Muscle layer of colon (tissue), 2 donors: ENCODE data around the gene UCHL3.

Source experiments
- H3K27ac ChIP-seq: one replicate; pipeline ENCODE4 v1.7.0; 2013; ENCODE audit warnings: low read depth, mild to moderate bottlenecking, low read length, moderate library complexity
- H3K27me3 ChIP-seq, 2 donors: one replicate each; pipeline ENCODE4 v1.7.0; 2013; ENCODE audit warnings: low read length in 2 of 2, mild to moderate bottlenecking in 2 of 2; ENCODE audit not compliant: insufficient read depth in 2 of 2, control insufficient read depth in 1 of 2
- H3K36me3 ChIP-seq: one replicate; pipeline ENCODE4 v1.7.0; 2013; ENCODE audit warnings: mild to moderate bottlenecking, low read length; ENCODE audit not compliant: insufficient read depth
- H3K4me1 ChIP-seq: one replicate; pipeline ENCODE4 v1.7.0; 2013; ENCODE audit warnings: mild to moderate bottlenecking, low read length; ENCODE audit not compliant: insufficient read depth
- H3K4me3 ChIP-seq, 2 donors: one replicate each; pipeline ENCODE4 v1.7.0; 2013; ENCODE audit warnings: low read length in 2 of 2, low read depth in 1 of 2, mild to moderate bottlenecking in 1 of 2, moderate library complexity in 1 of 2
- H3K9ac ChIP-seq: one replicate; pipeline ENCODE4 v1.7.0; 2013; ENCODE audit warnings: low read length
- H3K9me3 ChIP-seq: one replicate; pipeline ENCODE4 v1.7.0; 2013; ENCODE audit warnings: mild to moderate bottlenecking, low read length
- donor health status: abdominal sarcoma.
- donor health status: Adenocarcinoma of cecum.

Gene UCHL3

GRCh38 chr13:75635101-75635827, 85.7 kb downstream of the UCHL3 start:
- Histone ChIP-seq H3K4me1 (no peaks in the 10 kb centered on the region), H3K9me3 (no peaks in the 10 kb centered on the region), H3K27me3 (peaks cover 5 to 14% of the 10 kb centered on the region in 2 donors), H3K9ac (no peak overlapping the region), H3K4me3 (peak overlapping the region; percentile 45 to 61), H3K36me3 (no peaks in the 10 kb centered on the region), H3K27ac (no peak overlapping the region)

DNA sequence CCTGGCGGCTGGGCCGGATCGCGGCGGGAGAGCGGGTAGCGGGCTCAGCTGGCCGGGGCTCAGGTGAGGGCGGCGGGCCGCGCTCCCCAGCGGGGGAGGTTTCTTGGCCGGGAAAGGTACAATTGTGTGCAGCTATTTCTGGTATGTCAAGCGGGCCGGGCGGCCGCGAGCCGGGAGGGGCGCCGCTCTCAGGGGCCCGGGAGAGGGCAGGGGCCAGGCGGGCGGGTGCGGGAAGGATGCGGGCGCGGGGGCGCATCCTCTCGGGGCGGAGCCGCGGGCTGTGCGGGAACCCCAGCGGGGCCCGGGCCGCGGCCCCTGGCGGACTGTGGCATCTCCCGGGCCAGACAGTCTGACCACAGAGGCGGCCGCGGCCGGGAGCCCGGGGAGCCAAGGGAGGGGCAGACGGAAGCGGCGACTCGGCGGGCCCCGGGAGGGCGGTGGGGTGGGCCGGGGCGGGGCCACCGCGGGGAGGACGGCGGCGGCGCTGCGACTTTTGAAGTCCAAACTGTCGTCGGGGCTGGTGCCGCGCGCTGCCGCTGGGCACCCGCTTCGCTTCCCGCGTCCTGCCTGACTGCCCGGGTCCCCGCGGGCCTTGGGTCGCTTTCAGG, 86.3 kb downstream of the UCHL3 start, which contains the start of gene LMO7:
Gene LMO7 (plus strand): TSS at position 503 of the 608 bp plus-strand sequence. CDS start 328 bp downstream, outside the sequence.
- Histone ChIP-seq H3K36me3 (no peaks in the 10 kb centered on the region), H3K4me1 (no peaks in the 10 kb centered on the region), H3K9ac (no peak within 1 kb of the TSS), H3K27me3 (peaks cover 5 to 14% of the 10 kb centered on the region in 2 donors), H3K27ac (peak within 1 kb of the TSS; percentile 34), H3K9me3 (no peaks in the 10 kb centered on the region), H3K4me3 (peak within 1 kb of the TSS; percentile 61 to 64)

DNA sequence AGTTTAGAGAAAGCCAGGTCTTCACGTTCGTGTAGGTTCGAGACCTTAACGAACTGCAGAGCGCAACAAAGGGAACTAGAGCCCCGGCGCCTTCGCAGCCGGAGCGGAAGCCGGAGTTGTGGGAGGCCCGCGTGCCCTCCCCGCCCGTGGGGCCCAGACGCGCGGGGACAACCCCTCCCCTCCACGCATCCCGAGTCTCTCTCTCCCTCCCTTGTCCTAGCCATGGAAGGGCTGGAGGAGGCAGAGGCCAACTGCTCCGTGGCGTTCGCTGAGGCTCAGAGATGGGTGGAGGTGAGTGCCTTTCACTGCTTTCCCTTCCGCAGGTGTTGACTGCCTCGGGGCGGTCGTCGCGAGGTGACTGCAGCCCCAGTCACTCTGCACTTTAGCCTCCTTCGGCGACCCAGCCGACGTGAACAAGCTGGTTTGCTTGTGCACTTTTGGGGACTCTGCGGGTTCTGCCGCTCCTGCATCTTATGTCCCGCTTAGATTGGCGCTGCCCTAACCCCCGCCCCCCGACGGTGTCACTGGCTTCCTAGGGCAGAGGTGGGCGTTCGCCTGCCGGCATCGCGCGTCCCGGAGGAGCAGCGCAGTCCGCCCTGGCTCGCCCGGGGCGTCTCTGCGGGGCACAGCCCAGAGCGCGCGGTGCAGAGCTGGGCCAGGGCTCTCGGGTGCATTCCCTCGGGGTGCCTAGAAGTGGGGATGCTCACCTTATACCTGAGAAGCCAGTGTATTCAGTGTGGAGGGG, 87.0 kb downstream of the UCHL3 start:
- H3K9ac ChIP-seq = no peak overlapping the region
- H3K27me3 ChIP-seq = peaks cover 5 to 14% of the 10 kb centered on the region in 2 donors
- H3K4me1 ChIP-seq = no peaks in the 10 kb centered on the region
- H3K27ac ChIP-seq = peak overlapping the region; percentile 34
- H3K4me3 ChIP-seq = peak overlapping the region; percentile 45 to 64
- H3K36me3 ChIP-seq = no peaks in the 10 kb centered on the region
- H3K9me3 ChIP-seq = no peaks in the 10 kb centered on the region

- no peak overlapping the region for H3K4me3 ChIP-seq
- H3K9me3 ChIP-seq = no peaks in the 10 kb centered on the region
- no peaks in the 10 kb centered on the region for H3K4me1 ChIP-seq
- no peak overlapping the region for H3K27ac ChIP-seq
- H3K36me3 ChIP-seq = no peaks in the 10 kb centered on the region
- H3K27me3 ChIP-seq = peaks cover 5 to 14% of the 10 kb centered on the region in 2 donors
- H3K9ac ChIP-seq = no peak overlapping the region
Measured at GRCh38 chr13:75637181-75637750, 87.7 kb downstream of the UCHL3 start.

DNA sequence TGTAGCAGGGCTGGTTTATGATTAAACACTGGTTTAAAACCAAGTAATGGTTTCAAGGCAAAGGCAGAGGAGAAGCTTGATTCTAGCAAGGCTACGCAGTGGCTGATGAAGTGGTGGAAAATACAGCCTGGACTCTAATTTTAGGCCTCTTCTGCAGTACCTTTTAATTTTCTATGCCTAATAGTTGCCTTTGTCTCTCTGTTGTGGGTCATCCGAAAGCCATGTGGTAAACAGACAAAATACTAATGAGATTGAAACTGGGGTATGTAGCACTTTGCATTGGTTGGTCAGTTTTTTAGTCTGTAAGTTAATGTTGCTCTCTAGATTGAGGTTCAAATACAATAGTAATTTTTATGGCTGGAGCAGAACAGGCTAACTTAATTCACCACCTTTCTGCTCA, 89.9 kb downstream of the UCHL3 start:
- no peaks in the 10 kb centered on the region for H3K9me3 ChIP-seq
- H3K27ac ChIP-seq = no peak overlapping the region
- H3K4me3 ChIP-seq = no peak overlapping the region
- no peak overlapping the region for H3K9ac ChIP-seq
- H3K4me1 ChIP-seq = no peaks in the 10 kb centered on the region
- peaks cover 5 to 14% of the 10 kb centered on the region in 2 donors for H3K27me3 ChIP-seq
- H3K36me3 ChIP-seq = no peaks in the 10 kb centered on the region

- H3K4me3 ChIP-seq = no peak overlapping the region
- no peak overlapping the region for H3K9ac ChIP-seq
- no peaks in the 10 kb centered on the region for H3K9me3 ChIP-seq
- peaks cover 5 to 14% of the 10 kb centered on the region in 2 donors for H3K27me3 ChIP-seq
- H3K36me3 ChIP-seq = no peaks in the 10 kb centered on the region
- no peak overlapping the region for H3K27ac ChIP-seq
- H3K4me1 ChIP-seq = no peaks in the 10 kb centered on the region
Measured at GRCh38 chr13:75641026-75641425, 91.4 kb downstream of the UCHL3 start.

GRCh38 chr13:75643182-75643581, 93.6 kb downstream of the UCHL3 start:
- H3K36me3 ChIP-seq = no peaks in the 10 kb centered on the region
- no peak overlapping the region for H3K27ac ChIP-seq
- no peak overlapping the region for H3K9ac ChIP-seq
- no peak overlapping the region for H3K4me3 ChIP-seq
- H3K9me3 ChIP-seq = no peaks in the 10 kb centered on the region
- H3K4me1 ChIP-seq = no peaks in the 10 kb centered on the region
- no peaks in the 10 kb centered on the region for H3K27me3 ChIP-seq

DNA sequence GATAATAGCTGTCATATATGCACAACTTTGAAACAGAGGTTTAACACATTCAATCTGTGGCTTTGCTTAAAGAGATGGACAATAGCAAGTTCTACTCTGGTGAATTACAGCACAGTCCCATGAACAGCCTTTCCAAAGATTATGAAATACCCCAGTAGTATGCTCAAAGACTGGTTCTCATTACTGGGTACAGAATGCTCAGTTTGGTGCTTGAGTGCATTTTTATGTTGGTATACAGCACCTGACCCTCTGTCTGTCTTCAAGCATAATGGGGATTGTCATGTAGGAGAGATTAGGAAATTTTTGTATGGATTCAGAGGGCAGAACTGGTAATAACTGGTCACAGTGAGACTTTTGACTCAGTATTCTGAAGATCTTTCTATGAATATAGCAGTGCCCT, 94.1 kb downstream of the UCHL3 start:
- H3K4me3 ChIP-seq = no peak overlapping the region
- no peaks in the 10 kb centered on the region for H3K9me3 ChIP-seq
- H3K27ac ChIP-seq = no peak overlapping the region

DNA sequence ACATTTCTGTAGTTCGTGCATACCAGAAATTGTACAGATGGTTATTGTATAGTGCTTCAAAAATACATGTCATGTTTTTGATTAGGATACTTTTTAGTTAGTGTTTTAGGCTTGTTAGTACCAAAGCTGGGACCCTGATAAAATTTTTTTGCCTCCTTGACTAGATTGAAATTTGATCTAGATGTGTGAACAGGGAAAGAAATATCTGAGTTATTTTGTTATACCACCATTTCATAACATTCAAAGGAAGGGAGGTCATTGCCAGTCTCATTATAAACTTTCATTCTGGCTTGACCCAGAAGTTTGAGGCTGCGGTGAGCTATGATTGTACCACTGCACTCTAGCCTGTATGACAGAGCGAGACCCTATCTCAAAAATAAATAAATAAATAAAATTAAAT, 95.5 kb downstream of the UCHL3 start:
- Histone ChIP-seq H3K4me3 (no peak overlapping the region), H3K27me3 (no peaks in the 10 kb centered on the region), H3K9me3 (no peaks in the 10 kb centered on the region)

More for the DNA sequence above, 94.1 kb downstream of the UCHL3 start:
- no peaks in the 10 kb centered on the region for H3K4me1 ChIP-seq
- no peaks in the 10 kb centered on the region for H3K36me3 ChIP-seq
- H3K27me3 ChIP-seq = no peaks in the 10 kb centered on the region
- H3K9ac ChIP-seq = no peak overlapping the region

DNA sequence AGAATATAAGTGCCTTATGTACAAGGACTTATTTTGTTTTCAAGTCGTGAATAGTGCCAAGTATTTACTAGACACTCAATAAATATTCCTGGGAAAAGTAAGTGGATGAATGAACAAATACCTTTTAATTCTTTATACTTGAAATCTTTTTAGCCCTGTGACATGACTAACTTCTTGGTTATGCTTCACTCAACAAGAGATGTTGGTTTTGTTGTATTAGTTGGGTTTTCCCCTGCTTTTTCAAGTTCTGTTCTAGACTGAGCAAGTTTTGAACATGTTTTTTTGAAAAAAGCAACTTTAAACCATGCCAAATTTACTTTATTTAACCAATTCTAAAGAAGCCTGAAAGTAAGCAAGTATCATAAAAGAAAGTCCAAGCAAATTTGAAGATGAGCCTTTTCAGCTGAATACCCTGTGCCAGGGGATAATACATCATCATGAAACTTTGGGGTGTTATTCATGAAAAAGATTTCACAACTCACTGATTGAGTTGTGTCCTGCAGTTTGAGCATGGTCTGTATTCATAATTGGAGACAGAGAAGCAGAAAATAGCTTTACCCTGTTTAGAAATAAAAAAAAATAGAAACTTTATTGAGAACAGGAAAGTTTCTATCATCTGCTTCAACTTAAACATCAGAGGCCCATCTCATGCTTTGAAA, 97.7 kb downstream of the UCHL3 start:
- no peaks in the 10 kb centered on the region for H3K36me3 ChIP-seq
- no peak overlapping the region for H3K9ac ChIP-seq
- no peaks in the 10 kb centered on the region for H3K4me1 ChIP-seq
- no peaks in the 10 kb centered on the region for H3K27me3 ChIP-seq
- H3K4me3 ChIP-seq = no peak overlapping the region
- H3K27ac ChIP-seq = no peak overlapping the region
- H3K9me3 ChIP-seq = no peaks in the 10 kb centered on the region

More for the DNA sequence above, 95.5 kb downstream of the UCHL3 start:
- Histone ChIP-seq H3K9ac (no peak overlapping the region), H3K36me3 (no peaks in the 10 kb centered on the region), H3K4me1 (no peaks in the 10 kb centered on the region), H3K27ac (no peak overlapping the region)

GRCh38 chr13:75648446-75648845, 98.9 kb downstream of the UCHL3 start:
- Histone ChIP-seq H3K27me3 (no peaks in the 10 kb centered on the region), H3K4me1 (no peaks in the 10 kb centered on the region), H3K27ac (no peak overlapping the region), H3K9me3 (no peaks in the 10 kb centered on the region), H3K4me3 (no peak overlapping the region), H3K9ac (no peak overlapping the region), H3K36me3 (no peaks in the 10 kb centered on the region)
